Stimulated activated CD4-positive, alpha-beta T cell treated with anti-CD3 and anti-CD28 coated beads, Interleukin-12 subunit alpha, Interleukin-12 subunit beta, amount 100 ng/mL, for 24 hours (primary cell): ENCODE data around the gene SHROOM2.
"Not testable (repeated sequence)": the region's sequence is repeated elsewhere in the genome, so short reads cannot be mapped to it uniquely, and the experiment has no call there.

Experiments
- DNase-seq, 2 experiments: peaks; one replicate each; pipeline ENCODE4 v3.0.0-alpha.2; 2020; ENCODE audit warnings: low read depth in 2 of 2

SHROOM2 gene

DNA sequence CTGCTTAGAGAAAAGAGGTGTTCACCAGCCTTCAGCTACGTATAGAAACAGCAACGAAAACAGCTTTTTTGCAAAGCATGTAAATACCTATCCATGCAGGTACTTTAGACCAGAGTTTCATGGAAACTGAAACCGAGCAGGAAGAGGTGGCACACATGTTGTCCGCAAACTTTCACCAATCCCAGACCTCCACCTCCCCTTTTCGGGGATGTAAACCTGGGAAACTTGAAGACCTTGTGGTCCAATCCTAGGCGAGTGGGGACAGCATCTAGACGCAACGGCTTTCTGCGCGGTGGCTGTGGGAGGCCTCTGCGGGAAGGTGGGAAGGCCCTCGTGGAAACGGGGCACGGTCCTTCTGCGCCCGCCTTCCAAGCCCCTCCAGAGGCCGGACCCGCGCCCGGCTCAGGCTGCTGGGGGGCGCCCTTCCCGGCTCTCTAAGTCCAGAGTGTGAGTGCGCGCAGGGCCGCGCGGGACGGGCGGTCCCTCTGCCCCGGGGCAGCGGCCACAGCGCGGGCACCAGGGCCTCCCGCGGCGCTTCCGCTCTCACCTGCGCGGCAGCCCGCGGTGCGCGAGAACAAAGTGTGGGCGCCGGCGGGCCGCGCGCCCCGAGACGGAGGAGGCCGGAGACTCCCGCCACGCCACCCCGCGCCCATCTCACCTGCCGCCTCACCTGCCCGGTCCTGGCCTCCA lies 830 bp upstream of the SHROOM2 start:
- DNase-seq: no peak

DNA sequence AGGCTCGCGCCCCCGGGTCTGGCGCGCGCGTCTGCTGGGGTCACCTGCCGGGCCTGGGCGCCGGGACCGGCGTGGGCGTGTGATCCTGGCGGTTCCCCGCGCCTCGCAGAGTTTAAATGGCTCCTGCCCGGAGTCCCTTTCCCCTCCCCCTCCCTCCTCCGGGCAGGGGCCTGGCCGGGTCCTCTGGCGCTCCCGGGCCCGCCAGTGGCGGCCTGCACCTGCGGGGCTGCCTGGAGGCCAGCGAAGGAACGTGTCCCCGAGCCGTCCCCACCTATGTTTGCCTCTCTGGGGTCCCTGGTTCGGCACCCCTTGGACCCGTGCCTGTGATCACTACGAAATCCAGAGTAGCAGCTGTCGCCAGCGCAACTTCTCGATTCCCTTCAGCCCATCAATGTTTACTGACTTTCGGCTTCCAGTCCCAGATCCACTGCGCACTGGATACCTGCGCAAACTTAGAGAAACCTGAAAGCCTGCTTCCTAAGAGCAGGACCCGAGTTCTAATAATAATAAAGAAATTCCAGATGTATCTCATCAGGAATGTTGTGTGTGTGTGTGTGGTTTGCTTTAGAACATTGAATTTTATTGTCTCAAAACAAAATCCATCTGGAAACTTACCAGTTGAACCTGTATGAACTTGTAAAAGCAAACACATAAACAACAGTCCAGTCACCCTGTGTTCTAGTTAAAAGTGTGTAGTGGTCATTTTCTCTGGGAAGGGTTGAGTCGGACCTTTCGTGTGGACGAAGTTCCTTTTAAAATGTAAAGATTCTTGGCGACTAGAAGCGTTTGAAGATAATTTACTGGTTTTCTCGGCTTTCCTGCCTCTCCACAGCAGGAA lies 788 bp downstream of the SHROOM2 start:
- no peak for DNase-seq

DNA sequence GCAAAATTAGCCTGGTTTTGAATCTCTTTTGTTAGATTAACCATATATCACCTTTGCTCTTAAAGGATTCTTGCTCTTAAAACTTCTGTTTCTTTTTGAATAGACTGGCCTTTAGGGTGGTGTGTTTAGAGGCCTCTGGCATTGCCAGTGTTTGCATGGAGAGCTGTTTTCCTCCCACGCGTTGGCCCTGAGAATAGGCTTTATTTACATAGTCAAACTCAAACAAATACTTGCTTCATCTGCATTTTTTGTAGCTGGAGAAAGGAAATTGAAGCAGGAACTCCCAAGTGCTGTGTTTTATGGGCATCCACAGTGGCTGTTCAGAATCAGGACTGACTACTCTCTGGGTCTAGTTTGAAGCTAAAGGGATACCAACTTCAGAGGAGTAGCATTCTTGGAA lies 2.7 kb downstream of the SHROOM2 start:
- DNase-seq: no peak

DNA sequence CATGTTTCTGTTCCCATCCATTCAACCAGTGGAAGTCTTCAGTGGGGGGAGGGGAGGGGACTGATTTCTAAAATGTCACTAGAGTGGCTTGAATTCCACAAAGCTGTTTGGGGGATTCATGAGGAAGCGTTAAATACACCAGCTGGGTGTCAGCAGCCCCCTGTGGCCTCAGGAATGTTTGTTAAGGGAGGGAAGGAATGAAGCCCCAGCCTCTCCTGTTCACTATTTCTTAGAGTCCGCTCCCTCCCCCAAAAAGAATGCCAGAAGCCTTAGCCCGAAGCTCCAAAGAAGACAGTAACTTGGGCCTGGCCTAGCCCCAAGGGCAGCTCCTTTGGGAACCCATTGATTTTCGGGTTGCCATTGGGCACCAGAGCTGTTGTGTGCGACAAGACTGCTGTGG lies 3.3 kb downstream of the SHROOM2 start:
- DNase-seq: no peak

DNA sequence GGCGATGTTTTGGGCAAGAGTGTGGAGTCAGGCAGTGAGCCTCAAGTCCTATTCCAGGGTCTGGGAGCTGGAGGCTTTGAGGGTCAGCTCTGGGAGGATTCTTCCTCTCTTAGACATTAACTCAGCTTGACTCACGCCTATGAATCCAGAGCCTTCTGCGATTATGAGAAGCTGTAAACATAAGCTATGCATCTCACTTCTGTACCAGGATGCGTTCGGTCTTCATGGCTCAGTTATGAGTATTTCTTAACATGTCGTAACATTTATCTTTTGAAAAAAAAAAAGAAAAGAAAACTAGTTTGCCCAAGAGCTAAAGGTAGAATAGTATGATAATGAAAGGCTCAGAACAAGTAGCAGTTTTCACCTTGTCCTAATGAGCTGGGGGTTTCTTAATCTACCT lies 4.6 kb downstream of the SHROOM2 start:
- DNase-seq: no peak

DNA sequence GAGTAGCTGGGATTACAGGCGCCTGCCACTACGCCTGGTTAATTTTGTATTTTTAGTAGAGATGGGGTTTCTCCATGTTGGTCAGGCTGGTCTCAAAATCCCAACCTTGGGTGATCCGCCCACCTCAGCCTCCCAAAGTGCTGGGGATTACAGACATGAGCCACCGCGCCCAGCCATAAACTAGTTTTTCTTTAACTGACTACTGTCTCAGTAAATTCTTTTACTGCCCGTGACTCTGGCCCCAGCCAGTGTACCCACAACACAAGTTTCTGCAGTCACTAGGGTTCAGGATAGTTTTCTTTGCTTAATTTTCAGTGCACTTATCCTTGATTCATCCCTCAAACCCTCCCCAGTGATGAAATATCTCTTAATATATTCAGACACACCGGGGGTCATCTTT lies 8.3 kb downstream of the SHROOM2 start:
- DNase-seq: no peak

DNA sequence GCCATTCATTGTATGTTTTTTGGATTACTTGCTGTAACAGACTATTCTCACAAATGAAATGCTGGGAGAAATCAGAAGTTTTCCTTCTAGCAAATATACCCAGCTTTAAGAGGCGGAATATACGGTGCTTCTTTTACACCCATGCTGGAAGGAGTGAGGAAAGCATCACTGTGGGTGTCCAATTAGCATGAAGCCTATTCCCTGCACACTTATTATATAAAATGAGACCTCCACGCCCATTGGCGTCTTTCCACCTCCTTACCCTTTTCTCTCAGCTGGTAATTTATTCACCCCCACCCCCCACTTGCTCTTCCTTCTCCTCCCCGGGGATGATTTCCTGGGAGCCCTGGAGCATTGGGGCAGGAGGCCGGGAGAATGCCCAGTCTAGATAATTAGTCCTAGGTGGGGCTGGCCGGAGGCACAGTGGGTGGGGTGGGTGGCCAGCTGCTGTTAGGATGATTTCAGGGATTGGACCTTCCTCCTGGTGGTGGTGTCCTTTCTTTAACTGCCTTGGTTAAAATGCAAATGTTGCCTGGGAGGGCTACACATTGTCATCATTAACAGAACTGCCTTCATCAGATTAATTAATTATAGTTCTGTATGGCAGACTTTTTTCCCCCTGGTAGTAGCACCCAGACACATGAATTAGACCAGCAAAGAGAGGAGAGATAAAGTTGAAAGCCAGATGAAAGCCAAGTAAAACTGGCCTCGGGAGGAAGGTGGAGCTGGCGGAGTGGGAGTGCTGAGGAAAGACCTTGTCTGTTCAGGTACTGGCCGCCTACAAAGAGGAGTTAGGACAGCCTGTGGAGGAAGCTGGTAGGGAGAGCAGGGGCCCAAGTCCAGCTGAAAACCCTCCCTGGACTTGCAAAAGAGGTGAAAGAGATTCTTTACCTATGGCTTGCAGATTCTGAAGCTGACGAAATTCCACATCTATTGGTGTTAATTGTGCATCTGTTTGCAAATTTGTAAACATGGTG lies 11.4 kb downstream of the SHROOM2 start:
- no peak for DNase-seq

DNA sequence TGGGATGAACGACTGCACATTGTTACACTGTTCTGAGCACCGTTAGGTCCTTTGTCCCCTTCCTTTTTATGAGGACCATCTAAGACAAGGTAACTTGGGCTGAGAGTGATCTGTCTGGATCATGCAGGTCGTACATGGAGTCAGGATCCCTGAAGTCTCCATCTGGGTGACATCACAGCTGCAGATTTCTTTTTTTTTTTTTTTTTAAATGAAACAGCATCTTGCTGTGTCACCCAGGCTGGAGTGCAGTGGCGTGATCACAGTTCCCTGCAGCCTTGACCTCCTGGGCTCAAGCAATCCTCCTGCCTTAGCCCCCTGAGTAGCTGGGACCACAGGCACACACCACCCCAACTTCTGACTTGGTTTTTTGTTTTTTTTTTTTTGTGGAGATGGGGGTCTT lies 16.5 kb downstream of the SHROOM2 start:
- DNase-seq: no peak

DNA sequence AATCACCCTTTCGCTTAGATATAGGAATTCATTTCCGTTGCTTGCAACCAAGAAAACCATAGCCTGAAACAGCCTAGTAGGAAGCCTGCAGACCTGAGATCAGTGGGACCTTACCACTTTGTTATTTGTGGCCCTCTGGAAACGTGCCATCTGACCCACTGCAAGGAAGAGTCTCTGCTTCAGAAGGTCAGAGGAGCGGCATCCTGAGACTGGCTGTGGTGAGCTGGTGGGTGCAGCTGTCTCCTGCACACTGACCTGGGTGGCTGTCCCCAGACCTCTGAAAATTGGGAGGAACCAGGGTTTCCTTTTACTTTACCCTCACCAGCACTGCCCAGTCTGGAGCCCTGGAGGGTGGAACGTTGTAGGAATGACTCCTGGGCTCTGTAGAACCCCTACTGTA lies 18.2 kb downstream of the SHROOM2 start:
- no peak for DNase-seq

DNA sequence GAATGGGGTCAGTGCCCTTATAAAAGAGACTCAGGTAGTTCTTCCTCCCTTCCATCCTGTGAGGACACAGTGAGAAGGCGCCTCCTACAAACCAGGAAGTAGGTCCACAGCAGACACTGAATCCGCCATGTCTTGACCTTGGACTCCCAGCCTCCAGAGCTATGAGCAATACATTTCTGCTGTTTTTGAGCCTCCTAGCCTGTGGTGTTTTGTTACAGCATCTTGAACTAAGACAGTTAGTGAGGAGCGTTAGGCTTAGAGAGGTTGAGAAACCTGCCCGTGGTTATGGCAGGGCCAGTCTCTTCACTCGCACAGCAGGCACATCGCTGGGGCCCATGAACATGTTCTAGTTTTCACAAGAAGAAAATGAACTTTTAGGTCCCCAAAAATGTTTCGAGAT lies 19.7 kb downstream of the SHROOM2 start:
- no peak for DNase-seq

DNA sequence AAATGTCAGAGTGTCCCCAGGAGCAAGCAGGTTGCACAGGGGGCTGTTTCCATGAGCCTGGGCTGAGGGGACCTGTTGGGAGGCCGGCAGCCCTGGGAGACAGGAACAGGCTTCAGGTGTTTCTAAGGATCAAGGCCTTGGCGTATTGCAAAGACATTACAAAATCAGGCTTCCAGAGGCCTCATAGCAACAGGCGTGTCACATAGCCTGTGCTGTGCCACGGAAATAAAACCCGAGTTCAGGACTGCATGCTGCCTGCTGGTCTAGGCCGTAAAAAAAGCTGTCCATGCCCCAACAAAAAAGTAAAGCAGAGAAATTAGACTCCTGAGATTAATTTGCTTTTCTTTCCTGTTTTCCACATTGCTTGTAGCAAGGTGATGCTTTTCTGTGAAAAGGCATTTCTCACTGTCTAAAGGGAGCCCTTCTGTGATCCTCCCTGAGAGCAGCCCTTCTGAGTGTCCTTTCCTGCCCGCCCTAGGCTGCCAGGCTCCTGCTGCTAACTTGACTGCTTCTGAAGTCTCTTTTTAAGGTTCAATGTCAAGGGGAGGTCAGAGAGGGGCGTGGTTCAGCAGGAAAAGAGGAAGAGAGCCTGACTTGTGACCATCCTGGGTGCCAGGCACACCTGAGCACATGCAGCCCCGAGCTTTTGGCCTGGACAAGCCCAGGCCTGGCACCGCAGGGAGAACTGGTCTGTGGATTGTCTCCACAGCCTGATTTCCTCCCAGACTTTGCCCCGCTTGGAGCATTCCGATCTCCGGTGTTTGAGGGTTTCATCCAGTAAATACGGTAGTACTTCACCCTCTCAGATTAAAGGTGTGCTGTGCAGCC lies 21.3 kb downstream of the SHROOM2 start:
- DNase-seq: no peak

DNA sequence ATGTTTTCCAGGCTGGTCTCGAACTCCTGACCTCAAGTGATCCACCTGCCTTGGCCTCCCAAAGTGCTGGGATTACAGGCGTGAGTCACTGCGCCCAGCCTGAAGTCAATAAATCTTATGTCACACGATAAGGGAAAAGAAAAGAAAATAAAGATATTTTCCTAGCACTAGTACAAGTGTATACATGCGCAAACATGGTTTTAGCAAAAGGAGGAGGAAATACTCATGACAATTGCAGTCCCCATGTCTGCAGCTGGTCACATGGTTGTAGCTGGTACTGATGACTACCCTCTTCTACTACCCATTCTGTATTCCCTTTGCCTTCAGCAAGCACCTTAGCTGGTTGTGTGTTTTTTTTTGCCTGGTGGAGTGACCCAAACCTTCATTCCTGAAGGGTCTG lies 23.6 kb downstream of the SHROOM2 start:
- not testable (repeated sequence) for DNase-seq

DNA sequence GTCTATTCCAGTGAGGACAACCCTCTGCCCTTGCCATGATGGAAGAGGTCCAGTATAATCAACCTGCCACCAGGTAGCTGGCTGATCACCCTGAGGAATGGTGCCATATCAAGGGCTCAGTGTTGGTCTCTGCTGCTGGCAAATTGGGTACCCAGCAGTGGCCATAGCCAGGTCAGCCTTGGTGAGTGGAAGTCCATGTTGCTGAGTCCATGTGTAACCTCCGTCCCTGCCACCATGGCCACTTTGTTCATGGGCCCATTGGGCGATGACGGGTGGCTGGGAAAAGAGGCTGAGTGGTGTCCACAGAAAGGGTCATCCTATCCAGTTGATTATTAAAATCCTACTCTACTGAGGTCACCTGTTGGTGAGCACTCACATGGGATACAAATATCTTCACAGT lies 24.9 kb downstream of the SHROOM2 start:
- DNase-seq: not testable (repeated sequence)

DNA sequence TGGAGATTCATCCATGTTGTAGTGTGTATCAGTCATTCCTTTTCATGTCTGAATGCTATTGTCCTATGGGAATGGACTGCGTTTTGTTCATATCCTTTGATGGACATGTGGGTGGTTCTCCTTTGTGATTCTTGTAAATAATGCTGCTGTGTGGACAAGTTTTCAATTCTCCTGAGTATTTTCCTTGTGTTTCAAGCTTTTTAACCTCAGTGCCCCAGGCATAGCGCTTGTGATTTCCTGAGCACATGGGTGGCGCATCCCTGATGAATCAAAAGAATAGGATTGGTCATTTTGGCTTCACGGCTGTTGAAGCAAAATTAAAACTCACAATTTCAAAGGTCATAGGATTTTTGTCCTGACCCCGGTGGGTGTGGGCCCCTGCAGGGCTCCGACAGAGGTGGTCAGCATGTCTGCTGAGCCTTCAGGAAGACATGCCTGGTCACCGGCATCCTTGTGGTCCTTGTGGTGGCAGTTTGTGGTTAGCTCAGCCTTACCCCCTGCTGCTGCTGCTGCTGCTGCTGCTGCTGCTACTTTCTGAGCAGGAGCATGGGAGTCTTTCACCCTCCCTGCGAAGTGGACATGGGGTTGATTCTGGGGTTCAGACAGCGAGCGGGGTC lies 30.0 kb downstream of the SHROOM2 start:
- DNase-seq: no peak

DNA sequence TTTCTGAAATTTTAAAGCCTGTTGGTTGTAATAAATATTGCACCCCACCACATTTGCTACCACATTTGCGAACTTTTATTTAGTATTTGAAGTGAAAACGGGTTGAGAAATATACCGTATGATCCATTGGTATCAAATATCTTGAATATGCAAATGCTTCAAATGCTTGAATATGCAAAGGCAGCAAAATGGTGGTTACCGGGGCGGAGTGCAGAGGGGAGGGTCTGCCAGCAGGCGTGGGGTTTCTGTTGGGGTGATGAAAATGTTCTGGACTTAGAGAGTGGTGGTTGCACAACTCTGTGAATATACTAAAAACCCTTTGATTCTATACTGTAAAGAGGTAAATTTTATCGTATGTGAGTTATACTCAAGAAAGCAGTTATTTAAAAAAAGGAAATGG lies 35.3 kb downstream of the SHROOM2 start:
- DNase-seq: no peak

DNA sequence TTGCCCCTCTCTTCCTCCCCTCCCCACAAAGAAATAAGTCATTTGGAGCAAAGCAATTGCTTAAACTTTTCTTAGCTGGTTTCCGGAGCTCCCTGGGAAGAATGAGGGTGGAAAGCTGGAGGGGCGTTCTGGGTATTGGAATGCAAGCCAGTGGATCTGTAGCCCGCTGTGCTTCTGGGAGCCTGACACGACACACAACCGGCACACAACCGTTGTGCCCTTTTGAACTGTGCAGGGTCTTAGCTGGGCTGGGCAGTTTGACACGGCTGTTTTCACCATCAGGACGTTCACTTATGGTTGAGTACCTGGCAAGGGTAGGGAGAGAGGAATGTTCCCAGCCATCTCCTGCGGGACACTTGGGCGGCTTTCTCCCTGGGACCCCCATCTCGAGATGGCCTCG lies 38.3 kb downstream of the SHROOM2 start:
- DNase-seq: no peak

DNA sequence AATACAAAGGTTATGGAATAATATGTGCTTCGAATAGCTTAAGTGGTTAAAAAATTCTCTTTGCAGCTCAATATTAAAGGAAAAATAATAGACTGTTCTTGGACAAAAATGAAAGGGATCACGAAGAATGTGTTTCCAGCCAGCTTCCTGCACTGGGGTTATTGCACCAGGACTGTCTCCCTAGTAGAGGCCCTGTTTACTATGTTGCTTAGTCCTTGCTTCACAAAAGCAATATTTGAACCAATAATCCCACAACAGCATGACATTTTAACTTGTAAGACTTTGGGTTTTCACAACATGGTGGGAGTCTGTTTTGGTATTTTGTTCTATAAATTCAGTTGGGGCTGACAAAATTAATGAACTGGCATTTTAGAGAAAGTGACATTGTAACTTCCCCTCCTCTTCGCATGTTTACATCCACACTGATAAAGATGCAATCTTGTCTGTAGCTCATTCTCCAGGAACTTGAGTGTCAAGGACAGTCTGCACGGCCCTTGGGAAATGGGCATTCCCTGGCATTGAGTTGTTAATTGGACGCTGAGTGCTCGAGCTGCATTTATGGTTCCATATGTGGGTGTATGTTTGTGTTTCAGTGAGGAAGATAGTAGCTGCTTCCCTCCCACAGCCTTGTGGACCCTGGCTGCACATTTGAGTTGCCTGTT lies 39.0 kb downstream of the SHROOM2 start:
- DNase-seq: no peak

DNA sequence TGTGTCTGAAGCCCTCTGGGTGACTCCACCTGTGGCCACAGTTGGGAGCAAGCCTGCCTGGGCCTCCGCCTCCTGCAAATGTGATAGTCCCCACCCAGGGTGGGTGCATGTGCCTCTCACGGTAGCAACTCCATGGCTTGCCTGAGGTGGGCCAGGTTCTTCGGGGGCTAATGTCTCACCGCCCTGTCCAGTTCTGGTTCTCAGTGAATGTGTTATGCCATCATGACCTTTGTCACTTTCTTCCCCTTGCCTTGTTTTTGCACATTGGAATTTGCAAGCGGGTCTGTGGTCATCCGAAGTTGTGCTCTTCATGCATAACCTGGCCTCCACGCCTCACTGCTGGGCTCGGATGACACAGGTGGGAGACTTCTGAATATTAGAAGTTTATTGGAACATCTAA lies 39.7 kb downstream of the SHROOM2 start:
- DNase-seq: no peak

DNA sequence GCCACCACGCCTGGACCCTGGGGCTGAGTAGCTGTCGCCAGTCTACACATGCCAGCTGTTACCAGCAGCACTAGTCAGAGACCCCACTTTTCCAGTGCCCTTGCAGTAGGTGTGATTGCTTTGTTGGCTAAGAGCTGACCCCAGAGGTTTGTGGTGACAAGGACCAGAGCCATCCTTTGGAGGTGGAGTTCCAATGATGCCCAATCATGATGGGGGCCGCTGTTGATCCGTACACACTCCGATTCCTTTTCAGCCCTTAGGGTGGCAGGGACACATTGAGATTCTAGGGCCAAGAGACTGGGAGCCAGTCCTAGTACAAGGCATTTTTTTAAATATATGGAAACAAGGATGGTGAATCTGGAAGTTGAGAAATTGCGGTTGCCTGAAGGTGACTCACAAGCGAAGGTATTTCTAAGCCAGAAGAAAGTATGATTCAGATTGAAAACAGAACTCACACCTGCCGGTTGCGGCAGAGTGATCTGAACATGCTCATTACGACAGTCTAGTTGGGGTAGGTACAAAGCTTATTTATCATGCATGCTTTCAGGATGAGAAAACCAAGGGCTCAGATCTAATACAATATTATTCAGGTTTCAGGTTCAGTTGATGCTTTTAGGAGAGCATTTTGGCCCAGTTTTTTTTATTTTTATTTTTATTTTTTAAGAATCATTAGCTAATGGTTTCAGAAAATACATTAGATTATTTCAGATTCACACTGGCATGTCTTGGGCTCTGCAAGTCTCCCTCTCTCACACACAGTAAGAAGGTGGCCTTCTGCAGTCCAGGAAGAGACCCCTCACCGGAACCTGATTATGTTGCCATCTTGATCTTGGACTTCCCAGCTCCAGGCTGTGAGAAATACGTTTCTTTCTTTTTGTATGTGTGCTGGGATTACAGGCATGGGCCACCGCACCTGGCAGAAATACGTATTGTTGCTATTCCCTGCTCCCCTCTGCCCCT lies 43.4 kb downstream of the SHROOM2 start:
- DNase-seq: peak in 1 of 2 experiments; percentile 10
